Measurements from ENCODE around the gene PRELP.

PRELP gene

DNA sequence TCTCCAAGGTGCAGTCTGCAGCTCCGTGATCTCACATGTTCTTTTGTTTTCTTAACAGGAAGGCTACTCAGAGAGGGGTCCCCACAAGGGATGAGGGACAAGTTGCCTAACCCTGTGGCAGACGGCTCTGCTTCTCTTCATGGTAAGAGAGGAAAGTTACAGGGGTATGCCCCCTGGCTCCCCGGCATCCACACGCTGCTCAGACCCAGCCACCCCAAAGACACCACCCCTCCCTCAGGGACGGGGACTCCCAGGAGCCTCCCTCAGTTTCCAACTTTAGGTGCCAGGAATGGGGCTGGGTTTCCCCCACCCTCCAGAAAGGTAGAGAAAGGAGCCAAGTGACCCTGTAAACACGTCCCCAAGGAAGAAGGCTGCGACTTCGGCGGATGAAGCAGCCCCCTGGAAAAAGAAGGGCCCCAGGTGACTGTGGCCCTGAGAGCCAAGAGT, 38.0 kb downstream of the PRELP start:
- Histone ChIP-seq H3K9me3 (replicated peaks; ENCODE audit: insufficient read depth, low read length) (no peaks in the 10 kb centered on the region), H3K79me2 (ENCODE audit: low read length) (no peaks in the 10 kb centered on the region), H3K9me2 (replicated peaks; ENCODE audit: insufficient read depth, low read length) (no peaks in the 10 kb centered on the region), H3K4me1 (ENCODE audit: low read length) (no peaks in the 10 kb centered on the region), H3K36me3 (replicated peaks; ENCODE audit: insufficient read depth, low read length) (no peaks in the 10 kb centered on the region), H4K20me1 (ENCODE audit: insufficient read depth, low read length) (no peaks in the 10 kb centered on the region), H3K27ac (ENCODE audit: low read length) (no peak overlapping the region), H3F3A (ENCODE audit: insufficient read depth, low read length) (no peaks in the 10 kb centered on the region), H2AFZ (ENCODE audit: low read length) (no peak overlapping the region), H3K9ac (ENCODE audit: low read length) (no peak overlapping the region), H3K27me3 (replicated peaks; ENCODE audit: insufficient read depth, low read length) (no peaks in the 10 kb centered on the region), H3K4me3 (ENCODE audit: low read length) (no peak overlapping the region), H3K4me2 (ENCODE audit: low read depth, low read length) (no peak overlapping the region)
- TF ChIP-seq, protein P1, sequence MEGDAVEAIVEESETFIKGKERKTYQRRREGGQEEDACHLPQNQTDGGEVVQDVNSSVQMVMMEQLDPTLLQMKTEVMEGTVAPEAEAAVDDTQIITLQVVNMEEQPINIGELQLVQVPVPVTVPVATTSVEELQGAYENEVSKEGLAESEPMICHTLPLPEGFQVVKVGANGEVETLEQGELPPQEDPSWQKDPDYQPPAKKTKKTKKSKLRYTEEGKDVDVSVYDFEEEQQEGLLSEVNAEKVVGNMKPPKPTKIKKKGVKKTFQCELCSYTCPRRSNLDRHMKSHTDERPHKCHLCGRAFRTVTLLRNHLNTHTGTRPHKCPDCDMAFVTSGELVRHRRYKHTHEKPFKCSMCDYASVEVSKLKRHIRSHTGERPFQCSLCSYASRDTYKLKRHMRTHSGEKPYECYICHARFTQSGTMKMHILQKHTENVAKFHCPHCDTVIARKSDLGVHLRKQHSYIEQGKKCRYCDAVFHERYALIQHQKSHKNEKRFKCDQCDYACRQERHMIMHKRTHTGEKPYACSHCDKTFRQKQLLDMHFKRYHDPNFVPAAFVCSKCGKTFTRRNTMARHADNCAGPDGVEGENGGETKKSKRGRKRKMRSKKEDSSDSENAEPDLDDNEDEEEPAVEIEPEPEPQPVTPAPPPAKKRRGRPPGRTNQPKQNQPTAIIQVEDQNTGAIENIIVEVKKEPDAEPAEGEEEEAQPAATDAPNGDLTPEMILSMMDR (IDR thresholded peaks at IDR 0.05; ENCODE audit: low read length): no peak
- TF ChIP-seq EZH2phosphoT487 (IDR thresholded peaks at IDR 0.05; ENCODE audit: low read length) (no peak), EZH2 (optimal IDR thresholded peaks at IDR 0.05; ENCODE audit: low read depth, low read length) (no peak)
- DNase-seq: no peak

DNA sequence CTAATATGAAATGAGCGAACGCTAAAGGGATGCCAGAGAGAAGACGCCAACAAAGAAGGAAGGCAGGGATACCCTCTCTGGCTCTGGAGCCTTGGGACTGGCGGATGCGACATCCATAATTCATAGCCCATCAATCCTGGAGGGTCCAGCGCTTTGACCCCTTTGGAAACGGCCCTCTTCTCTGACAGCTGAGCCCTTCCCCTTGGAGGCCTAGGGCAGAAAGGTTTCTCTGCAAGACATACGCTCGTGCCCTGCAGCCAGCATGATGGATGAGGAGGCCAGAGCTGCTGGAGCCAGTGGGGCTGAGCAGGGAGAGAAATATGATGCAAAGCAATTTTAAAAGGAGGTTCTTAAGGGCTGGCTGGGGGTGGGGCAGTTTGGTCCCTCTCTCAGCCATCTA, 40.6 kb downstream of the PRELP start:
- Histone ChIP-seq H3K9me3 (replicated peaks; ENCODE audit: insufficient read depth, low read length) (no peaks in the 10 kb centered on the region), H3F3A (ENCODE audit: insufficient read depth, low read length) (no peaks in the 10 kb centered on the region), H3K79me2 (ENCODE audit: low read length) (no peaks in the 10 kb centered on the region), H3K4me1 (ENCODE audit: low read length) (no peaks in the 10 kb centered on the region), H3K9me2 (replicated peaks; ENCODE audit: insufficient read depth, low read length) (no peaks in the 10 kb centered on the region), H4K20me1 (ENCODE audit: insufficient read depth, low read length) (no peaks in the 10 kb centered on the region), H3K9ac (ENCODE audit: low read length) (no peak overlapping the region), H2AFZ (ENCODE audit: low read length) (no peak overlapping the region), H3K27me3 (replicated peaks; ENCODE audit: insufficient read depth, low read length) (no peaks in the 10 kb centered on the region), H3K4me3 (ENCODE audit: low read length) (no peak overlapping the region), H3K4me2 (ENCODE audit: low read depth, low read length) (no peak overlapping the region), H3K27ac (ENCODE audit: low read length) (no peak overlapping the region), H3K36me3 (replicated peaks; ENCODE audit: insufficient read depth, low read length) (no peaks in the 10 kb centered on the region)
- TF ChIP-seq, protein P1 (IDR thresholded peaks at IDR 0.05; ENCODE audit: low read length): no peak
- TF ChIP-seq EZH2 (optimal IDR thresholded peaks at IDR 0.05; ENCODE audit: low read depth, low read length): no peak
- TF ChIP-seq EZH2phosphoT487 (IDR thresholded peaks at IDR 0.05; ENCODE audit: low read length): no peak
- no peak for DNase-seq

DNA sequence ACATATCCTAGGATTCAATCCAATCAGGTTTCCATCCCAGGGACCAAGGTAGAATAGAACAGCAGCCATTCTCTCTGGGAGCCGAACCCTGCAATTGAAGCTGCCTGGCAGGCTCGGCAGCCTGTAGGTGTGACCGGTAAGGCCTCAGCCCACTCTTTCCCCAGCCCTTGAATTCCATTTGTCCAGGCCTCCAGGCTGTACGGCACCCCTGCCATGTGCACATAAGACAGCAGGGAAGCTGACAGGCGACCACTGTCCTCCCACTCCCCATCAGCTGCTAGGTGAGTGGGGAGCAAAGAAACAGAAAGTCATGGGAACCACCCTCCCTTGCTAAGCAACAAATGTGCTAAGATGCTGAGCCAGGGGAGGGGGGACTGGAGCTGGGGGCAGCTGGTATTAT, 41.3 kb downstream of the PRELP start:
- DNase-seq: no peak
- Histone ChIP-seq H3K27ac (ENCODE audit: low read length) (no peak overlapping the region), H3K4me3 (ENCODE audit: low read length) (no peak overlapping the region), H3K9ac (ENCODE audit: low read length) (no peak overlapping the region), H3K79me2 (ENCODE audit: low read length) (no peaks in the 10 kb centered on the region), H3K36me3 (replicated peaks; ENCODE audit: insufficient read depth, low read length) (no peaks in the 10 kb centered on the region), H3F3A (ENCODE audit: insufficient read depth, low read length) (no peaks in the 10 kb centered on the region), H4K20me1 (ENCODE audit: insufficient read depth, low read length) (no peaks in the 10 kb centered on the region), H3K4me1 (ENCODE audit: low read length) (no peaks in the 10 kb centered on the region), H3K9me2 (replicated peaks; ENCODE audit: insufficient read depth, low read length) (no peaks in the 10 kb centered on the region), H3K27me3 (replicated peaks; ENCODE audit: insufficient read depth, low read length) (no peaks in the 10 kb centered on the region), H2AFZ (ENCODE audit: low read length) (no peak overlapping the region), H3K4me2 (ENCODE audit: low read depth, low read length) (no peak overlapping the region), H3K9me3 (replicated peaks; ENCODE audit: insufficient read depth, low read length) (no peaks in the 10 kb centered on the region)
- TF ChIP-seq EZH2phosphoT487 (IDR thresholded peaks at IDR 0.05; ENCODE audit: low read length) (no peak), EZH2 (optimal IDR thresholded peaks at IDR 0.05; ENCODE audit: low read depth, low read length) (no peak)
- TF ChIP-seq, protein P1 (IDR thresholded peaks at IDR 0.05; ENCODE audit: low read length): no peak
